HCT116 (cell line): ENCODE measurements around the gene ADCY1.

ENCODE experiments used
- CTCF ChIP-seq, 3 experiments: fragments of 200-600 bp in 1 of 3; sonication (generic) in 1 of 3; IDR thresholded peaks in 2 of 3; conservative IDR thresholded peaks in 1 of 3; 2 replicates each; pipeline ENCODE4 v1.5.1; 2012 to 2017; ENCODE audit warnings: low read depth in 2 of 3, low read length in 2 of 3, antibody characterized with exemption in 1 of 3, borderline replicate concordance in 1 of 3, control low read depth in 1 of 3, mild to moderate bottlenecking in 1 of 3, mixed read lengths in 1 of 3, mixed run types in 1 of 3, moderate library complexity in 1 of 3; ENCODE audit not compliant: insufficient read depth in 1 of 3
- JUND ChIP-seq: IDR thresholded peaks from 2 replicates; pipeline ENCODE4 v1.6.1; 2012
- POLR2AphosphoS5 ChIP-seq: IDR thresholded peaks from 2 replicates; pipeline ENCODE4 v1.6.1; 2011; ENCODE audit warnings: mild to moderate bottlenecking, low read depth, low read length, moderate library complexity
- REST ChIP-seq: IDR thresholded peaks from 2 replicates; pipeline ENCODE4 v1.6.1; 2012; ENCODE audit warnings: low read depth

- no peak for TF ChIP-seq CTCF (IDR thresholded peaks at IDR 0.05 in 2 of 3, conservative IDR thresholded peaks at IDR 0.05 in 1 of 3; ENCODE audit: borderline replicate concordance in 1 of 3, insufficient read depth in 1 of 3, low read depth in 2 of 3, low read length in 2 of 3)
- no peak for TF ChIP-seq REST
- no peak for TF ChIP-seq JUND
- TF ChIP-seq POLR2AphosphoS5: no peak
Measured at GRCh38 chr7:45712872-45713668, 138.9 kb downstream of the ADCY1 start.
